HCT116 (cell line): ENCODE data around the gene CDK11B. TPM values are rescaled to one million over a fixed set of nuclear protein-coding genes. Genes with fewer than 3 reads are reported as not detected.

ENCODE experiments used
- ATAC-seq: fragments of 200-7000 bp; cut with Tn5 transposase; 2 replicates; pipeline ENCODE4 v1.9.1; 2020; ENCODE audit warnings: mild to moderate bottlenecking, moderate library complexity
- BruUV-seq: library from RNA; stranded (reverse); fragments of 400-500 nt; replicated peaks from 2 replicates; lab custom pipeline; 2021; lab: Mats Ljungman, UMichigan
- CTCF ChIA-PET: fragments of 300-600 bp; sonication (Branson Sonifier 250); formaldehyde crosslinking; loops from one replicate; lab custom pipeline; 2021; ENCODE audit warnings: antibody characterized with exemption; lab: Charles Lee
- POLR2A ChIA-PET: fragments of 300-600, 350-600 bp; sonication (Branson Sonifier 250); formaldehyde crosslinking; loops from one replicate; lab custom pipeline; 2021; ENCODE audit warnings: antibody characterized with exemption; lab: Charles Lee
- RAD21 ChIA-PET, 2 experiments: fragments of 300-600 bp; sonication (Branson Sonifier 250); formaldehyde crosslinking; loops; one replicate each; lab custom pipeline; 2023; ENCODE audit warnings: low total read pairs in 2 of 2; ENCODE audit not compliant: uncharacterized antibody in 2 of 2, unreplicated experiment in 2 of 2, low non-redundant PET in 1 of 2; lab: Charles Lee
- DNase-seq: peaks from one replicate; pipeline ENCODE4 v3.0.0-alpha.2; 2010; ENCODE audit warnings: low read depth, low spot score
- H2AFZ ChIP-seq: fragments of 200-600 bp; shearing (Covaris generic), sonication (generic); 2 replicates; pipeline ENCODE4 v1.6.1; 2017; ENCODE audit warnings: low read depth, mixed run types, mixed read lengths, antibody characterized with exemption, low read length; ENCODE audit not compliant: poor library complexity, severe bottlenecking
- H3K27ac ChIP-seq: 2 replicates; pipeline ENCODE4 v1.5.1; 2012; ENCODE audit warnings: low read depth, low read length
- H3K27me3 ChIP-seq: fragments of 200-600 bp; sonication (generic); 2 replicates; pipeline ENCODE4 v1.6.1; 2016; ENCODE audit warnings: mixed run types, low read length, mixed read lengths; ENCODE audit not compliant: insufficient read depth
- H3K36me3 ChIP-seq, 2 experiments: fragments of 200-500 bp in 1 of 2; fragments of 200-600 bp in 1 of 2; sonication (Bioruptor generic) in 1 of 2; sonication (generic) in 1 of 2; 2 replicates each; pipeline versions ENCODE4 v1.5.1 to v1.6.1; 2014 to 2016; ENCODE audit warnings: low read length in 2 of 2, inconsistent platforms in 1 of 2, mixed read lengths in 1 of 2, mixed run types in 1 of 2; ENCODE audit not compliant: insufficient read depth in 2 of 2, control insufficient read depth in 1 of 2
- H3K4me1 ChIP-seq, 2 experiments: fragments of 200-600 bp in 1 of 2; sonication (generic) in 1 of 2; 2 replicates each; pipeline versions ENCODE4 v1.5.1 to v1.6.1; 2012 to 2017; ENCODE audit warnings: low read length in 2 of 2, inconsistent platforms in 1 of 2, mild to moderate bottlenecking in 1 of 2, mixed read lengths in 1 of 2, mixed run types in 1 of 2, moderate library complexity in 1 of 2; ENCODE audit not compliant: insufficient read depth in 2 of 2, control insufficient read depth in 1 of 2
- H3K4me2 ChIP-seq: fragments of 200-600 bp; sonication (generic); 2 replicates; pipeline ENCODE4 v1.6.1; 2017; ENCODE audit warnings: mixed run types, low read length, mixed read lengths
- H3K4me3 ChIP-seq, 2 experiments: fragments of 200-600 bp in 1 of 2; sonication (generic) in 1 of 2; replicated peaks in 1 of 2; 2 replicates each; pipeline ENCODE4 v1.5.1; 2011 to 2016; ENCODE audit warnings: low read length in 2 of 2, control low read depth in 1 of 2, low read depth in 1 of 2, mild to moderate bottlenecking in 1 of 2, mixed read lengths in 1 of 2, mixed run types in 1 of 2
- H3K79me2 ChIP-seq: fragments of 200-600 bp; sonication (generic); 2 replicates; pipeline ENCODE4 v1.6.1; 2017; ENCODE audit warnings: mild to moderate bottlenecking, mixed run types, low read length, moderate library complexity, mixed read lengths; ENCODE audit not compliant: insufficient read depth
- H3K9ac ChIP-seq: fragments of 200-600 bp; sonication (generic); 2 replicates; pipeline ENCODE4 v1.6.1; 2016; ENCODE audit warnings: low read length, mixed read lengths
- H3K9me2 ChIP-seq: fragments of 200-600 bp; sonication (generic), shearing (Covaris generic); 2 replicates; pipeline ENCODE4 v1.6.1; 2017; ENCODE audit warnings: mixed run types, mild to moderate bottlenecking, moderate library complexity; ENCODE audit not compliant: insufficient read depth
- H3K9me3 ChIP-seq, 2 experiments: fragments of 200-500 bp in 1 of 2; fragments of 200-600 bp in 1 of 2; sonication (Bioruptor generic) in 1 of 2; sonication (generic) in 1 of 2; 2 replicates each; pipeline ENCODE4 v1.6.1; 2014 to 2017; ENCODE audit warnings: low read length in 2 of 2, mixed read lengths in 2 of 2, inconsistent platforms in 1 of 2, low read depth in 1 of 2, mild to moderate bottlenecking in 1 of 2, mixed run types in 1 of 2, moderate library complexity in 1 of 2; ENCODE audit not compliant: control insufficient read depth in 1 of 2, insufficient read depth in 1 of 2
- H4K20me1 ChIP-seq: fragments of 200-600 bp; sonication (generic), shearing (Covaris generic); 2 replicates; pipeline ENCODE4 v1.6.1; 2017; ENCODE audit warnings: mixed run types, mild to moderate bottlenecking, moderate library complexity; ENCODE audit not compliant: insufficient read depth
- EGR1 ChIP-seq: IDR thresholded peaks from 2 replicates; pipeline ENCODE4 v1.6.1; 2012; ENCODE audit warnings: low read depth
- POLR2AphosphoS5 ChIP-seq: IDR thresholded peaks from 2 replicates; pipeline ENCODE4 v1.6.1; 2011; ENCODE audit warnings: mild to moderate bottlenecking, low read depth, low read length, moderate library complexity
- SP1 ChIP-seq: IDR thresholded peaks from 2 replicates; pipeline ENCODE4 v1.6.1; 2012; ENCODE audit warnings: low read depth
- ZFX ChIP-seq: fragments of 450-650 bp; IDR thresholded peaks from 2 replicates; pipeline ENCODE4 v1.6.1; 2017
- intact Hi-C: fragments of 100-400 bp; cut with micrococcal nuclease; formaldehyde crosslinking; loops from 2 replicates; pipeline ENCODE4 v1.10.0; 2022
- total RNA-seq: library from RNA; stranded (reverse); gene quantifications from one replicate; pipeline ENCODE4 v1.2.1, GENCODE V29; 2021; ENCODE audit not compliant: unreplicated experiment
- TF ChIP-seq, protein P1 (sequence below): IDR thresholded peaks from 2 replicates; pipeline ENCODE4 v1.6.1; 2011; ENCODE audit warnings: mild to moderate bottlenecking, low read length, moderate library complexity; ENCODE audit not compliant: insufficient replicate concordance; ENCODE audit errors: extremely low read depth
- TF ChIP-seq, protein P2 (sequence below): IDR thresholded peaks from 2 replicates; pipeline ENCODE4 v1.6.1; 2012

The CDK11B gene
- total RNA-seq, 1 experiment from 2014 or later: 31.5 TPM

DNA sequence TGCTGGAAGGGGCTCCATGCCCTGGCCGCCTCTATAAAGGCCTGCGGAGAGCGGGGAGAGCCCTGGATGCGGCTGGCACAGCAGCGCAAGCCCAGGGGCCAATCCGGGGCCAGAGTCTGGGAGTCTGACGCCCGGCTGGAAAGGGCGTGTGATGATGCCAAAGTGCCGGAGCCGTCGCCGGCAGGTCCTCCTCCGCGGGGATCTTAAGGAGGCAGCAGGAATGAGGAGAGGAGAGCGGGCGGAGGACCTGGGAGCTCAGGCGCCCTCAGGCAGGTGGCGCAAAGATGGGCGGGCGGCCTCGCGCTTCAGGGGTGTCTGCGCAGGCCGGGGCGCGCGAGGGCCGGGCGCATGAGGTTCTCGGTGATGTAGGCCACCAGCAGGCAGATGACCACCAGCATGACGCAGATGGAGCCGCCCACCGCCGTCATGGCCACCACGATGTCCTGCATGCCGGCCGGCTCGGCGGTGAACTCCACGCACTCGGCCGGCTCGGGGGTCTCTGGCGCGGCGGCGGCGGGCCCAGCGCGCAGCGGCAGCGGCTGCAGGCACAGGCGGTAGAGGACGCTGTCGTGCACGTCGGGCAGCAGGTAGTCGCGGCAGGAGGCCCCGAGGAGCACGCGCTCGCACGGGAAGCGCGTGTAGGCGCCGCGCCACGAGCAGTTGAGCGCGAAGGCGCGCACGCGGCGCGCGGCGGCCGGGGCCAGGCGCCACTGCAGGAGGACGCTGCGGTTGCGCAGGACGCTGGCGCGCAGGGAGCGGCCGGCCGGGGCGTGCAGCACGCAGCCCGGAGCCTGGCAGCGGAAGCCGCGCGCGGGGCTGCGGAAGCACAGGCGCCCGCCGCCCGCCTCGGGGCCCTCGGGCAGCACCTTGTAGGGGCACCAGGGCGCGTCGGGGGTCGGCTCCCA lies 59.5 kb downstream of the CDK11B start:
- TF ChIP-seq SP1 (no peak), POLR2AphosphoS5 (peak; percentile 31; the same call in 1 of the 2 replicates), ZFX (peak; percentile 28; the same call in 1 of the 2 replicates), EGR1 (no peak)
- TF ChIP-seq, protein P1, sequence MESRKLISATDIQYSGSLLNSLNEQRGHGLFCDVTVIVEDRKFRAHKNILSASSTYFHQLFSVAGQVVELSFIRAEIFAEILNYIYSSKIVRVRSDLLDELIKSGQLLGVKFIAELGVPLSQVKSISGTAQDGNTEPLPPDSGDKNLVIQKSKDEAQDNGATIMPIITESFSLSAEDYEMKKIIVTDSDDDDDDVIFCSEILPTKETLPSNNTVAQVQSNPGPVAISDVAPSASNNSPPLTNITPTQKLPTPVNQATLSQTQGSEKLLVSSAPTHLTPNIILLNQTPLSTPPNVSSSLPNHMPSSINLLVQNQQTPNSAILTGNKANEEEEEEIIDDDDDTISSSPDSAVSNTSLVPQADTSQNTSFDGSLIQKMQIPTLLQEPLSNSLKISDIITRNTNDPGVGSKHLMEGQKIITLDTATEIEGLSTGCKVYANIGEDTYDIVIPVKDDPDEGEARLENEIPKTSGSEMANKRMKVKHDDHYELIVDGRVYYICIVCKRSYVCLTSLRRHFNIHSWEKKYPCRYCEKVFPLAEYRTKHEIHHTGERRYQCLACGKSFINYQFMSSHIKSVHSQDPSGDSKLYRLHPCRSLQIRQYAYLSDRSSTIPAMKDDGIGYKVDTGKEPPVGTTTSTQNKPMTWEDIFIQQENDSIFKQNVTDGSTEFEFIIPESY: no peak
- TF ChIP-seq, protein P2, sequence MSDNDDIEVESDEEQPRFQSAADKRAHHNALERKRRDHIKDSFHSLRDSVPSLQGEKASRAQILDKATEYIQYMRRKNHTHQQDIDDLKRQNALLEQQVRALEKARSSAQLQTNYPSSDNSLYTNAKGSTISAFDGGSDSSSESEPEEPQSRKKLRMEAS: peak; percentile 58; the same call in 1 of the 2 replicates
- peak overlapping the region; percentile 58; the same call in 1 of the 2 replicates for H3K27ac ChIP-seq
- H3K4me2 ChIP-seq: peak overlapping the region; percentile 62
- no peaks in the 10 kb centered on the region for H3K9me2 ChIP-seq
- peaks cover 11% of the 10 kb centered on the region; the same call in 1 of the 2 replicates for H3K27me3 ChIP-seq
- no peak for DNase-seq
- 0 out of 2 replicates have a peak overlapping the region, but pooled peaks have one; percentile 8 for H3K9ac ChIP-seq
- H3K4me3 ChIP-seq: peak overlapping the region in 1 of 2 experiments; percentile 16; a peak in 1 of 4 replicates
- H3K4me1 ChIP-seq: peaks cover 10 to 34% of the 10 kb centered on the region in 2 experiments; a peak in 3 of 4 replicates
- H4K20me1 ChIP-seq: no peaks in the 10 kb centered on the region
- ChIA-PET CTCF (no interaction called here), RAD21 (no interaction called here), POLR2A (no interaction called here)
- no TSS peak for BruUV-seq
- H3K9me3 ChIP-seq: no peaks in the 10 kb centered on the region
- H3K79me2 ChIP-seq: no peaks in the 10 kb centered on the region
- intact Hi-C loops: no loop called here
- no peaks in the 10 kb centered on the region for H3K36me3 ChIP-seq
- ATAC-seq: peak; percentile 70
- H2AFZ ChIP-seq: no peak overlapping the region
